Trophoblast cell (in vitro differentiated cells and primary cell): Measurements from ENCODE around the gene MOB3C.

Experiments
- DNase-seq, 2 donors: peaks; one replicate each; pipeline ENCODE4 v3.0.0-alpha.2; 2016
- H2AFZ ChIP-seq: 2 replicates; pipeline ENCODE4 v1.6.1; 2013; ENCODE audit warnings: low read length, moderate library complexity, mild to moderate bottlenecking; ENCODE audit not compliant: insufficient read depth, poor library complexity
- H2AK5ac ChIP-seq: 2 replicates; pipeline ENCODE4 v1.6.1; 2013; ENCODE audit warnings: mild to moderate bottlenecking, low read length
- H2BK120ac ChIP-seq: 2 replicates; pipeline ENCODE4 v1.6.1; 2013; ENCODE audit warnings: low read length, mild to moderate bottlenecking, moderate library complexity; ENCODE audit not compliant: insufficient read depth, poor library complexity
- H2BK12ac ChIP-seq: 2 replicates; pipeline ENCODE4 v1.6.1; 2013; ENCODE audit warnings: mild to moderate bottlenecking, low read length, moderate library complexity
- H2BK5ac ChIP-seq: 2 replicates; pipeline ENCODE4 v1.6.1; 2013; ENCODE audit warnings: low read length, low read depth, moderate library complexity, mild to moderate bottlenecking; ENCODE audit not compliant: poor library complexity
- H3K14ac ChIP-seq: 2 replicates; pipeline ENCODE4 v1.6.1; 2013; ENCODE audit warnings: mild to moderate bottlenecking, low read length
- H3K18ac ChIP-seq: 2 replicates; pipeline ENCODE4 v1.6.1; 2013; ENCODE audit warnings: mild to moderate bottlenecking, low read length
- H3K23ac ChIP-seq: 2 replicates; pipeline ENCODE4 v1.6.1; 2013; ENCODE audit warnings: low read length
- H3K27ac ChIP-seq: 2 replicates; pipeline ENCODE4 v1.5.1; 2013; ENCODE audit warnings: low read depth, mild to moderate bottlenecking, inconsistent platforms, low read length, moderate library complexity
- H3K27me3 ChIP-seq: 2 replicates; pipeline ENCODE4 v1.6.1; 2013; ENCODE audit warnings: inconsistent platforms, mild to moderate bottlenecking, low read length, moderate library complexity; ENCODE audit not compliant: insufficient read depth
- H3K36me3 ChIP-seq, 2 experiments: 1 replicate in 1 of 2; 2 replicates in 1 of 2; pipeline ENCODE4 v1.6.1; 2013; ENCODE audit warnings: low read length in 2 of 2, mild to moderate bottlenecking in 2 of 2, moderate library complexity in 1 of 2; ENCODE audit not compliant: insufficient read depth in 2 of 2, control insufficient read depth in 1 of 2
- H3K4ac ChIP-seq: 2 replicates; pipeline ENCODE4 v1.6.1; 2013; ENCODE audit warnings: low read depth, mild to moderate bottlenecking, low read length, moderate library complexity
- H3K4me1 ChIP-seq, 2 experiments: 1 replicate in 1 of 2; 2 replicates in 1 of 2; pipeline ENCODE4 v1.6.1; 2013; ENCODE audit warnings: low read length in 2 of 2, mild to moderate bottlenecking in 2 of 2, moderate library complexity in 1 of 2; ENCODE audit not compliant: insufficient read depth in 2 of 2, control insufficient read depth in 1 of 2
- H3K4me2 ChIP-seq: 2 replicates; pipeline ENCODE4 v1.6.1; 2013; ENCODE audit warnings: inconsistent platforms, mild to moderate bottlenecking, low read length, moderate library complexity
- H3K4me3 ChIP-seq: 2 replicates; pipeline ENCODE4 v1.5.1; 2013; ENCODE audit warnings: mild to moderate bottlenecking, low read depth, low read length, inconsistent platforms
- H3K79me1 ChIP-seq: one replicate; pipeline ENCODE4 v1.6.1; 2013; ENCODE audit warnings: low read length
- H3K79me2 ChIP-seq: 2 replicates; pipeline ENCODE4 v1.6.1; 2013; ENCODE audit warnings: low read length, mild to moderate bottlenecking; ENCODE audit not compliant: control insufficient read depth, insufficient read depth, poor library complexity
- H3K9ac ChIP-seq: 2 replicates; pipeline ENCODE4 v1.6.1; 2013; ENCODE audit warnings: mild to moderate bottlenecking, low read length
- H3K9me3 ChIP-seq: 2 replicates; pipeline ENCODE4 v1.6.1; 2013; ENCODE audit warnings: low read depth, mild to moderate bottlenecking, control low read depth, inconsistent platforms, low read length; ENCODE audit not compliant: insufficient read depth
- H4K12ac ChIP-seq: 2 replicates; pipeline ENCODE4 v1.6.1; 2013; ENCODE audit warnings: low read depth, mild to moderate bottlenecking, low read length, moderate library complexity
- H4K8ac ChIP-seq: 2 replicates; pipeline ENCODE4 v1.6.1; 2013; ENCODE audit warnings: low read depth, mild to moderate bottlenecking, low read length, moderate library complexity
- H4K91ac ChIP-seq: one replicate; pipeline ENCODE4 v1.6.1; 2013; ENCODE audit warnings: low read depth, mild to moderate bottlenecking, low read length, moderate library complexity
- WGBS: extraction: QIAGEN DNeasy Blood & Tissue Kit; methylation state at CpG from one replicate; pipeline ENCODE4 v1.1.7; 2013; ENCODE audit warnings: missing lambda C conversion rate; ENCODE audit not compliant: insufficient read length, insufficient coverage; ENCODE audit errors: extremely low coverage; 5-methylcytosine and 5-hydroxymethylcytosine counted together

Gene MOB3C

DNA sequence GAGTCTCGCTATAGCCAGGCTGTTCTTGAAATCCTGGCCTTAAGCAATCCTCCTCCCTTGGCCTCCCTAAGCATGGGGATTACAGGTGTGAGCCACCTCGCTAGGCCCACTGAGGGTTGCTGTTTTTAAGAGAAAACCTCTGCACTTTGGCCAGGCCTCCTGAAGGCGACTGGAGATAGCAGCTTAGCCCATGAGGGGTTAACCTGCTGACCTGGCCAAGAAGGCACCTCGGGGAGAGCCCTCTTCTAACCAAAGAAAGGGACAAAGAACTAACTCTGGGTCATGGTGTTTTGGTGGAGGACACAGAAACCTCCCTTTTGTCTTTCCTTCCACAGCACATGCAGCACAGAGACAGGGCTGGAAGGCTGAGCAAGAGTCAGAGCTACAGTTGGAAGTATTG lies 47.5 kb downstream of the MOB3C start:
- no peak overlapping the region for H3K27ac ChIP-seq
- no peak overlapping the region for H2AK5ac ChIP-seq
- no peak overlapping the region for H2BK12ac ChIP-seq
- no CpG with 5 or more reads among the region's 4 CpGs for WGBS
- H3K36me3 ChIP-seq = peaks cover 21 to 25% of the 10 kb centered on the region in 2 experiments
- H4K8ac ChIP-seq = no peak overlapping the region
- H2BK120ac ChIP-seq = no peak overlapping the region
- H3K4me1 ChIP-seq = no peaks in the 10 kb centered on the region
- no peak overlapping the region for H3K4ac ChIP-seq
- no peak overlapping the region for H3K23ac ChIP-seq
- no peak overlapping the region for H3K4me2 ChIP-seq
- H3K14ac ChIP-seq = no peak overlapping the region
- no peaks in the 10 kb centered on the region for H3K79me2 ChIP-seq
- H4K91ac ChIP-seq = no peak overlapping the region
- no peak overlapping the region for H2AFZ ChIP-seq
- no peak for DNase-seq
- no peaks in the 10 kb centered on the region for H3K27me3 ChIP-seq
- no peak overlapping the region for H4K12ac ChIP-seq
- no peak overlapping the region for H3K9ac ChIP-seq
- no peaks in the 10 kb centered on the region for H3K79me1 ChIP-seq
- H3K4me3 ChIP-seq = no peak overlapping the region
- H3K18ac ChIP-seq = no peak overlapping the region
- no peaks in the 10 kb centered on the region for H3K9me3 ChIP-seq
- H2BK5ac ChIP-seq = no peak overlapping the region

GRCh38 chr1:46568461-46568891 lies 48.1 kb downstream of the MOB3C start:
- no peak overlapping the region for H3K14ac ChIP-seq
- no peak overlapping the region for H4K91ac ChIP-seq
- no peak overlapping the region for H2AFZ ChIP-seq
- DNase-seq = no peak
- H3K4me2 ChIP-seq = no peak overlapping the region
- H3K79me1 ChIP-seq = no peaks in the 10 kb centered on the region
- H3K79me2 ChIP-seq = no peaks in the 10 kb centered on the region
- no peak overlapping the region for H2BK120ac ChIP-seq
- no peak overlapping the region for H3K27ac ChIP-seq
- no peak overlapping the region for H4K8ac ChIP-seq
- no peaks in the 10 kb centered on the region for H3K27me3 ChIP-seq
- no peak overlapping the region for H4K12ac ChIP-seq
- no peaks in the 10 kb centered on the region for H3K9me3 ChIP-seq
- no peak overlapping the region for H3K23ac ChIP-seq
- H3K4me3 ChIP-seq = no peak overlapping the region
- no peak overlapping the region for H3K18ac ChIP-seq
- H3K4me1 ChIP-seq = no peaks in the 10 kb centered on the region
- H3K4ac ChIP-seq = no peak overlapping the region
- no peak overlapping the region for H2BK5ac ChIP-seq
- peaks cover 22 to 26% of the 10 kb centered on the region in 2 experiments for H3K36me3 ChIP-seq
- H2AK5ac ChIP-seq = no peak overlapping the region
- no peak overlapping the region for H3K9ac ChIP-seq
- no CpG with 5 or more reads among the region's 6 CpGs for WGBS
- H2BK12ac ChIP-seq = no peak overlapping the region

- no peak overlapping the region for H3K4me3 ChIP-seq
- no peak overlapping the region for H4K8ac ChIP-seq
- no peak overlapping the region for H3K9ac ChIP-seq
- no peak for DNase-seq
- H2AK5ac ChIP-seq = no peak overlapping the region
- no peaks in the 10 kb centered on the region for H3K9me3 ChIP-seq
- H2BK120ac ChIP-seq = no peak overlapping the region
- no peak overlapping the region for H2BK5ac ChIP-seq
- no peak overlapping the region for H2AFZ ChIP-seq
- H3K23ac ChIP-seq = no peak overlapping the region
- H3K4me2 ChIP-seq = no peak overlapping the region
- no peaks in the 10 kb centered on the region for H3K79me2 ChIP-seq
- no peak overlapping the region for H2BK12ac ChIP-seq
- H3K18ac ChIP-seq = no peak overlapping the region
- no peak overlapping the region for H4K91ac ChIP-seq
- H3K79me1 ChIP-seq = no peaks in the 10 kb centered on the region
- H4K12ac ChIP-seq = no peak overlapping the region
- peaks cover 35 to 48% of the 10 kb centered on the region in 2 experiments for H3K36me3 ChIP-seq
- no peak overlapping the region for H3K27ac ChIP-seq
- H3K4ac ChIP-seq = no peak overlapping the region
- WGBS = no CpG with 5 or more reads among the region's 4 CpGs
- no peaks in the 10 kb centered on the region for H3K4me1 ChIP-seq
- H3K14ac ChIP-seq = no peak overlapping the region
- no peaks in the 10 kb centered on the region for H3K27me3 ChIP-seq
Measured at GRCh38 chr1:46563341-46563740, 53.3 kb downstream of the MOB3C start.

GRCh38 chr1:46562498-46562897 lies 54.1 kb downstream of the MOB3C start:
- no peak overlapping the region for H3K4ac ChIP-seq
- no CpG with 5 or more reads among the region's 15 CpGs for WGBS

More at GRCh38 chr1:46562498-46562897, 54.1 kb downstream of the MOB3C start:
- Histone ChIP-seq H3K36me3 (peaks cover 34 to 47% of the 10 kb centered on the region in 2 experiments), H3K27me3 (no peaks in the 10 kb centered on the region), H3K9ac (no peak overlapping the region), H3K27ac (no peak overlapping the region), H3K14ac (no peak overlapping the region), H4K91ac (no peak overlapping the region), H3K4me3 (no peak overlapping the region), H4K8ac (no peak overlapping the region), H2AK5ac (no peak overlapping the region), H3K4me2 (no peak overlapping the region), H3K79me2 (no peaks in the 10 kb centered on the region), H3K23ac (no peak overlapping the region), H2BK5ac (no peak overlapping the region), H3K79me1 (no peaks in the 10 kb centered on the region), H3K4me1 (no peaks in the 10 kb centered on the region), H3K18ac (no peak overlapping the region), H2BK120ac (no peak overlapping the region), H2BK12ac (no peak overlapping the region), H3K9me3 (no peaks in the 10 kb centered on the region), H2AFZ (no peak overlapping the region), H4K12ac (no peak overlapping the region)
- no peak for DNase-seq
